Measurements from ENCODE around the gene CD1C.
"Not testable (repeated sequence)": the region's sequence is repeated elsewhere in the genome, so short reads cannot be mapped to it uniquely, and the experiment has no call there.

Gene CD1C

DNA sequence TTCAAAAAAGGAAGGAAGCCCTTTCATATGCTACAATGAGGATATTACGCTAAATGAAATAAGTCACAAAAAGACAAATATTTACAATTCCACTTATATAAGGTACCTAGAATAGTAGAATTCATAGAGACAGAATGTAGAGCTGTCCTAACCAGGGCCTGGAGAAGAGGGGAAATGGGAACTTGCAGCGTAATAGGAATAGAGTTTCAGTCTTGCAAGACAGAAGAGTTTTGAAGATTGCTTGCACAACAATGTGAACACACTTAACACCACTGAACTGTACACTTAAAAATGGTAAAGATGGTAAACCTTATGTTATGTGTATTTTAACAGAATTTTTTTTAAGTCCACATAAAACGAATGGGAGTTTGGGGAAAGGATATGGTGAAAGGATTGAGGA is 38.7 kb downstream of the CD1C start:
- DNase-seq (ENCODE audit: low read depth in 3 of 3, low spot score in 1 of 3), result no peak

DNA sequence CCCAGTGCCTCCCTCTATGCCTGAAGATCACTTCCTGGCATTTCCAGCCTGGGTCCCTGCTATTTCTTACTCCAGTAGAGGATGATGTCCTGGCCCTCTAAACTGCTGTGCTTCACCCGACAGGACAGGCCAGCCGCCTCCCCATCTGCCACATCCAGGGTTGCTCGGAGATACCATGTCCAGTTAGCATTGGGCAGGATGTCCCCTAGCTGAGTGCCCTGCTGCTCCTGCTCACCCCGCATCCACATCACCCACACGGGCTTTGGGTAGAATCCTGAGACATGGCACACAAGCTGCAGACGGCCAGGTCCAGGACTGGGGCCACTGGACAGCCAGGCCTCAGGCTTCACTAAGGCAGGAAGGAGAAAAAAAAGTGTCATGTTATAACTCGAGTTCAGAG is 39.6 kb downstream of the CD1C start:
- DNase-seq (ENCODE audit: low read depth in 3 of 3, low spot score in 1 of 3), result no peak

DNA sequence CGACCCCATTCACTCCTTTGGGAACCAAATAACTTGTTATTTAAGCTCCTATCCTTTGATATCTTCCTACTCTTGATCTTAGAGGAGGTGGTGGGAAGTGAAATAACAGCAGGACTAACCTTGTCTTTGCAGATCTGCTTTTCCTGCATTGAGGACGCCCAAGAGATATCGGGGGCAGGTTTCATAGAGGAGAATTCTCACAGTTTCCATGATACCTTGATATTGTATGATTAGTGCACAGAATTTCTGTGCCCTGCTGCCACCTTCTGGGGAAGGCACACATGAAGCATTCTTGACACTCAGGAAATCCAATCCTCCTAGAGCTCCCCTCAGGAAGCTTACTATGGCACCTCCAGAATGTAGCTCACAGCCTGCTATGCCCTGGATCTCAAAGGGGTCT is 40.0 kb downstream of the CD1C start:
- DNase-seq (ENCODE audit: low read depth in 3 of 3, low spot score in 1 of 3), result no peak

DNA sequence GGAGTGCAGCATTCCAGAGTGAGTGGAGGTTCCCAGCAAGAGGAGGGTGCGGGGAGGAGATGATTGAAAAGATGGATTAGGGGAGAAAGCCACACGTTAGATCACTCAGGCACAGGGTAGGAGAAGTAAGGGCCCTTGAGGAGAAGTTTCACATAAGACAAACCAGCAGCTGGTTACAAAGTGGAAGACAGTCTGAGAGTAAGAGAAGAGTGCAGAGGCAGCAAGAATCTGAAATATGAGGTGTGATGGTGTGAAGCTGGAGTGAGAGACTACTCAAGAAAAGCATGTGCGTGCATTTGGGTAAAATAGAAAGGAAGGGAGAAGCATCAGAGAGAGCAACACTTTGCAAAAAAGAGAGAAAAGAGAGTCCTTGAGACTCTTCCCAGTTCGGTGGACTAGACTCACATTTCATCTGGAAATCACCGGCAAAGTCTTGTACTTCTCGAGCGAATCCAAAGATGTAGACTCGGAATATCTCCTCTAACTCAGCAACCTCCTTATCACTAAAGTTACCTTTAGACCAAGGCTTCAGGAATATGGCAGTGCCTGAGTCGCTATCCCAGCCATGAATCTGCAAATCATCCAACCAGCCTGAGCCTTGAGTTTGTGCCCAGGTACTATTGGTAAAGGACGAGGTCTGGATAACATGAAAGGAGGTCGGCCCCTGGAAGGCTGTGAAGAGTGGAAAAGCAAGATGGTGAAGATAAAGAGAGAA is 40.8 kb downstream of the CD1C start:
- DNase-seq (ENCODE audit: low read depth in 3 of 3, low spot score in 1 of 3), result no peak

DNA sequence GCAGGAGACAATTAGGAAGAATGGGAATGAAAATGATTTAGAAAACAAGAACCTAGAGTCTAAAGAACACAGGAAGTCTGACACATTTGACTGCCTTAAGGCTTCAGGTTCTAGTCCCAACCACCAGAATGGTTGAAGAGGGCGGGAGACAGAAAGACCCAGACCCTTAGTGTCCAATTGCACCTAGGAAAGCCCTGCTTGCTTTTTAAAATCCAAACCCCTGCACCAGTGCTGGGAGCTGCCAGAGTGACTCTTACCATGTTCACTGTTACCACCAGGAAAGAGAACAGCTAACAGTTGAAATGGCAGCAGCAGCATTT is 41.3 kb downstream of the CD1C start:
- DNase-seq (ENCODE audit: low read depth in 3 of 3, low spot score in 1 of 3), result no peak

DNA sequence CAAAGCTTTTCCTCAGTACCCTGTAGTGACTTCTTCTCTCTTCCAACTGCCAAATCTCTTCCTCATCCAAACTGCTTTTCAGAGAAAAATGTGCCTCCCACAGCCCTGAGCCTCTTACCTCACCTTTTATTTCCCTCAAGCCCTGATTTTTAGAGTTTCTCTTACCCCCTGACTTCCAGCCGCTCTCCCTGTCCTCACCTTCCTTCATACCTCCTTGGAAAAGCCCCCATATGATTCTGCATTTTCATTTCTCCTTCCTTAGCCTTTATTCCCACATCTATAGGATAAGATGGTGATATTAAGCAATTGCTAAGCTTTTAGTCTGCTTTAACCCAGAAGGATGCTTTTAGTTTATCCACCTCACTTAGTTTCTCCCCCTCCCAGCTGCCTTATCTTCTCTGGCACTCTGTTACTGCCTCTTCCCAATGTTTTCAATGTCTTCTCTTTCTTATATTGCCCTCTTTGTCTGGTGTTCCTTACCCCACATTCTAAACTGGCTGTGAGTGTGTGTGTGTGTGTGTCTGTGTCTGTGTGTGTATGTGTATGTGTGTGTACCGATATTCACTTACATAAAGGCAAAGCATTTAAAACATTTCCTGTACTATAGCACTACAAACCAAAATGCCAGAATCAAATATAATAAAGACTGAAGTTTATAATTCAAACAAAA is 41.9 kb downstream of the CD1C start, which contains the start of gene CD1B:
Gene CD1B, minus strand, starts transcription at position 51 of the 670 bp plus-strand sequence. CDS start 108 bp downstream, outside the sequence.
- DNase-seq (ENCODE audit: low read depth in 3 of 3, low spot score in 1 of 3), result no peak

DNA sequence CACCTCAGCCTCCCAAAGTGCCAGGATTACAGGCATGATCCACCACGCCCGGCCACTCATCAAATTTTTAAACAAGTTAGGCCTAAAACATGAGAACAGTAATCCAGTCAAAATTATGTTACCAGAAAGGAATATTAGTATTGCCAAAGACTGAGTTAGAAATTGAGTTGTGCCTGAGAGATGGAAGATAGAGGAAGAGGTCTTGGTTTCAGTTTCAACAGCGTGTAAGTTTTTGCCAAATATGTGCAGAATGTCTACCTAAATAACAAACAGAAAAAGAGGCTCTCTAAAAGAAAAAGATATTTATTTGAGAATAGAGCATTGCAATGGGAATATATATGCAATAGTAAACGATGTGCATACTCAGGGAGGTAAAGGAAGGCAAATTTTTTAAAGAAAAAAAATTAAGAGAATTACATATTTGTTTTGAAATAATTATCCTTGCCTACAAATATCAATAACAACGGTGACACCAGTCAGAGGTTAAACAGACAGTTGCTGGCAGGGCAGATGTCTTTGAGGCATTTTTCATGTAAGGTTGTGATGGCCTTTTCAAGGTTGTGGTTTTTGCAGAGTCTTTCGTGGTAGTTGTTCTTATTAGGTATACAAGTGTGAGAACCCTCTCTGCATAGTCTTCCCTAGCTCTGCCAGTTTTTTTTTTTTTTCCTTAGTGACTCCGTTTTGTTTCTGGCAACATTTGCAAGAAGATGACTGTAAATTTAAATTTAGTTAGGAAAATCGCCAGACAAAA is 43.9 kb downstream of the CD1C start:
- DNase-seq (ENCODE audit: low read depth in 3 of 3, low spot score in 1 of 3), result no peak

DNA sequence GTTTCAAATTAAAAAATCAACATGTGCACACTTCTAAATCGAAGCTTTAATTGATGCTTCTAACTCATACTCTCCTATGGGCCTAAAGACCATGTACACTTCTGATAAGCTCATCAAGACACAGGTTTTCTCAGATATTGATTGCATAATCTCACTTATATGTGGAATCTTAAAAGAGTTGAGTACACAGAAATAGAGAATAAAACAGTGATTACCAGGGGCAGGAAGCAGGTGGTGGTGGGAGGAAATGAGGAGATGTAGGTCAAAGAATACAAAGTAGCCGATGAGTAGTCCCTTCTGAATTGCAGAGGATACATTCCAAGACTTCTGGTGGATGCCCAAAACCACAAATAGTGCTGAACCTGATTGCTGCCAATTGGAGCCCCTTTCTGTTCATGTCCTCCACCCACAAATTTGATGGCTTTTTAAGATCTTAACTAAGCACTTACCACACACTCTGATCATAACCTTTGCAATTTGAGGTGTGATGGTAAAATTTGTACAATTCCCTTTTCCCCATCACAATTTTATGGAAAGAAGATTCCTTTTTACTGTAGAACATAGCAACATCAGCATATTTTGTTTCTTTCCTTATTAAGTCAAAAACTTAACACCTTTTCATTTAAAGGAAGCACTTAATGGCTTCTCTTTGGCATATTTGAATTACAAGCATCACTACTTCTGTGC is 44.9 kb downstream of the CD1C start:
- no peak for DNase-seq (ENCODE audit: low read depth in 3 of 3, low spot score in 1 of 3)

DNA sequence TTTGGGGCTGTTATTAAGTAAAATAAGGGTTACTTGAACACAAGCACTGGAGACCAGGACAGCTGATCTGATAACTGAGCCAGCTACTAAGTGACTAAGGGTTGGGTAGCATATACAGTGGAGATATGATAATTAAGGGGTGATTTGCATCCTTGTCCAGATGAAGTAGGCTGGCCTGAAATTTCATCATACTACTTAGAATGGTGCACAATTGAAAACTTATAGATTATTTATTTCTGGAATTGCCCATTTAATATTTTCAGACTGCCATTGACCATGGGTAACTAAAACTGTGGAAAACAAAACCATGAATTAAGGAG is 45.5 kb downstream of the CD1C start:
- no peak for DNase-seq (ENCODE audit: low read depth in 3 of 3, low spot score in 1 of 3)

DNA sequence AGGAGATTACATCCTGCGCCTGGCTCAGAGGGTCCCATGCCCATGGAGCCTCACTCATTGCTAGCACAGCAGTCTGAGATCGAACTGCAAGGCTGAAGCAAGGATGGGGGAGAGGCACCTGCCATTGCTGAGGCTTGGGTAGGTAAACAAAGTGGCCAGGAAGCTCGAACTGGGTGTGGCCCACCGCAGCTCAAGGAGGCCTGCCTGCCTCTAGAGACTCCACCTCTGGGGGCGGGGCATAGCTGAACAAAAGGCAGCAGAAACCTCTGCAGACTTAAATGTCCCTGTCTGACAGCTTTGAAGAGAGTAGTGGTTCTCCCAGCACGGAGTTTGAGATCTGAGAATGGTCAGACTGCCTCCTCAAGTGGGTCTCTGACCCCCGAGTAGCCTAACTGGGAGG is 46.7 kb downstream of the CD1C start:
- not testable (repeated sequence) for DNase-seq (ENCODE audit: low read depth in 3 of 3, low spot score in 1 of 3)

Measured in stimulated activated CD4-positive, alpha-beta T cell treated with anti-CD3 and anti-CD28 coated beads, TNF-alpha, amount 100 ng/mL, for 1 hour (primary cell).